Loucy (cell line): Measurements from ENCODE around the gene ESR1.

Experiments
- H2AFZ ChIP-seq: fragments of 200-600 bp; sonication (generic); 2 replicates; pipeline ENCODE4 v1.6.0; 2016; ENCODE audit warnings: antibody characterized with exemption, mild to moderate bottlenecking, low read length, moderate library complexity
- H3F3A ChIP-seq: fragments of 200-600 bp; 2 replicates; pipeline ENCODE4 v1.6.0; 2016; ENCODE audit warnings: antibody characterized with exemption, low read depth, mild to moderate bottlenecking
- H3K27me3 ChIP-seq: fragments of 200-600 bp; sonication (generic); 2 replicates; pipeline ENCODE4 v1.6.1; 2014; ENCODE audit warnings: low read length, mild to moderate bottlenecking; ENCODE audit not compliant: insufficient read depth, poor library complexity, severe bottlenecking
- H3K36me3 ChIP-seq: fragments of 200-600 bp; sonication (generic); 2 replicates; pipeline ENCODE4 v1.6.1; 2016; ENCODE audit warnings: low read length; ENCODE audit not compliant: insufficient read depth
- H3K4me1 ChIP-seq: fragments of 200-600 bp; sonication (generic); 2 replicates; pipeline ENCODE4 v1.5.1; 2014; ENCODE audit warnings: low read length, mild to moderate bottlenecking; ENCODE audit not compliant: insufficient read depth, poor library complexity, severe bottlenecking
- H3K4me2 ChIP-seq: fragments of 200-600 bp; sonication (generic); 2 replicates; pipeline ENCODE4 v1.6.0; 2014; ENCODE audit warnings: antibody characterized with exemption, low read length, low read depth, mild to moderate bottlenecking; ENCODE audit not compliant: poor library complexity, severe bottlenecking
- H3K4me3 ChIP-seq: fragments of 200-600 bp; sonication (generic); 2 replicates; pipeline ENCODE4 v1.5.1; 2014; ENCODE audit warnings: low read length, mild to moderate bottlenecking, mixed read lengths; ENCODE audit not compliant: poor library complexity, severe bottlenecking
- H3K79me2 ChIP-seq: fragments of 200-600 bp; sonication (generic); 2 replicates; pipeline ENCODE4 v1.6.1; 2014; ENCODE audit warnings: low read length; ENCODE audit not compliant: insufficient read depth
- H3K9ac ChIP-seq: fragments of 200-600 bp; sonication (generic); 2 replicates; pipeline ENCODE4 v1.6.0; 2014; ENCODE audit warnings: mild to moderate bottlenecking, low read depth, low read length, moderate library complexity; ENCODE audit not compliant: poor library complexity, severe bottlenecking
- H3K9me2 ChIP-seq: fragments of 200-600 bp; sonication (generic); replicated peaks from 2 replicates; pipeline ENCODE4 v1.6.1; 2016; ENCODE audit warnings: low read depth, low read length, mixed read lengths
- H3K9me3 ChIP-seq: fragments of 200-600 bp; sonication (generic); 2 replicates; pipeline ENCODE4 v1.6.1; 2014; ENCODE audit warnings: mild to moderate bottlenecking, antibody characterized with exemption, low read length, low read depth; ENCODE audit not compliant: insufficient read depth
- H4K20me1 ChIP-seq: fragments of 200-600 bp; sonication (generic); 2 replicates; pipeline ENCODE4 v1.6.0; 2014; ENCODE audit warnings: antibody characterized with exemption, low read length, mild to moderate bottlenecking; ENCODE audit not compliant: insufficient read depth, poor library complexity, severe bottlenecking
- CTCF ChIP-seq: fragments of 200-600 bp; sonication (generic); conservative IDR thresholded peaks from 2 replicates; pipeline ENCODE4 v1.5.1; 2014; ENCODE audit warnings: mild to moderate bottlenecking, antibody characterized with exemption, low read length
- EZH2phosphoT487 ChIP-seq: fragments of 200-600 bp; IDR thresholded peaks from 2 replicates; pipeline ENCODE4 v1.6.1; 2018; ENCODE audit warnings: antibody characterized with exemption, mild to moderate bottlenecking, moderate library complexity, borderline replicate concordance

The ESR1 gene

DNA sequence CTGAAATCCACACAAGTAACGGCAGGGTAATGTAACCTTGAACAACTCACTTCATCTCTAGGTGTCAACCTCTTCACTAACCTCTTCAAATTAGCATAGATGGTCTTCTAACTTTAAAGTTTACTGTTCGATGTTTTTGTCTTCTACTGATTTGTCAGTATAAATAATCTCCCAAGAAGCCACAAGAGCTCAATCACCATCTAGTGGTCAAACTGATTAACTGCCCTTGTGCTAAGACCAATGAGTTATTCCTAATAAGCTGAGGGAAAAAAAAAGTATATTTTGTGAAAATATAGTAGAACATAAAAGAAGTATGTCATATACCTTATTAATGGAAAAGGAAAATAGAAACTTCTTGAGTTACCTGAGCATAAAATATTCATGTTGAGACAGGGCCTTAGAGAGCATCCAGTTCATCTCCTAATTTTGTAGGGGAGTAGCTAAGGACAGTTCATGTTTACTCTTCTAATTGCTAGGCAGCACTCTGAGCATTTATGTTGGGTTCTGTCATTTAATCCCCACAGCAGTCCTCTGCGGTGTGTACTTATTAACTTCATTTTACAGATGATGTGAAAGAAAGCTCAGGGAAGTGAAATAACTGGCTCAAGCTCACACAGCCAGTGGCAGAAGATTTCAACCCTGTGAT, 317.1 kb downstream of the ESR1 start:
- Histone ChIP-seq H3K79me2 (no peaks in the 10 kb centered on the region), H3K36me3 (peaks cover 9% of the 10 kb centered on the region; the same call in 1 of the 2 replicates), H3K4me2 (no peak overlapping the region), H3K4me1 (no peaks in the 10 kb centered on the region), H3K9ac (no peak overlapping the region), H2AFZ (no peak overlapping the region), H3K4me3 (no peak overlapping the region), H3K9me3 (no peaks in the 10 kb centered on the region), H3F3A (no peaks in the 10 kb centered on the region), H4K20me1 (no peaks in the 10 kb centered on the region), H3K27me3 (no peaks in the 10 kb centered on the region), H3K9me2 (no peaks in the 10 kb centered on the region)
- no peak for TF ChIP-seq EZH2phosphoT487
- TF ChIP-seq CTCF = peak; percentile 86

DNA sequence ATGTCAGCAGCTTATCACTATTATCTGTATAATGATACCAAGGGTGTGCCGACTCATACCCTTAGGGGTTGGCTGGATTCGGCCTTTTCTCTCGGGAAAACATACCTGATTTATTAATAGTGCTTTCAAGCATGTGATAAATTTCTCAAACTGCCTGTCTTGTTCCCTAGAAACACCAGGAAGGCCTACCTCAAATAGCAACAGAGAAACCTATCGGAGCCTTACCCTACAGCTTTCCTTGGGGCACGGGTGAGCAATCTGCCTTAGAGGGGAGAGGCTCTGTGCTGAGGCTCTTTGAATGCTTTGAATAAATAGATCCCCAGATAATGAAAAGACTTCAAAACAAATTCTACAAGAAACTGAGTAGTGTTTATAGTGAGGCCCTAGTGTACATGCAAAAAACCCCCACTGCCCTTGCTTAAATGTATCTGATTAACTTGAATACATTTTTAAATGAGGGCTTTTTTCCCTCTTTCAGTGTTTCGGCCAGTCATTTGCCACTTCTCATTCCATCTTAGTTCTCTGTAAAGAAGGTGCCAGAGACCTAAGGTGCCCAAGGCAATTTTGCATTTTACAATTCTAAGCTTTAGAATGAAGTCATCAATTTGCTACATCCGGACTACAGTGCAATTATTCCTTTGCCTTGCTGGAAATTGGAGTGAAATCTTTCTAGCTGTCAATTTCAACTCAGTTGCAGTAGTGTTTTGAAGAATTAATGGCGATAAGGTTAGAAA, 320.1 kb downstream of the ESR1 start:
- H3K79me2 ChIP-seq = no peaks in the 10 kb centered on the region
- H3K27me3 ChIP-seq = no peaks in the 10 kb centered on the region
- no peaks in the 10 kb centered on the region for H4K20me1 ChIP-seq
- no peaks in the 10 kb centered on the region for H3F3A ChIP-seq
- no peak overlapping the region for H3K4me3 ChIP-seq
- H3K9me2 ChIP-seq = no peaks in the 10 kb centered on the region
- no peak for TF ChIP-seq CTCF
- TF ChIP-seq EZH2phosphoT487 = no peak
- no peaks in the 10 kb centered on the region for H3K9me3 ChIP-seq
- no peak overlapping the region for H3K4me2 ChIP-seq
- H3K36me3 ChIP-seq = peaks cover 16% of the 10 kb centered on the region; the same call in 1 of the 2 replicates
- no peak overlapping the region for H3K9ac ChIP-seq
- H2AFZ ChIP-seq = no peak overlapping the region
- no peaks in the 10 kb centered on the region for H3K4me1 ChIP-seq

- Histone ChIP-seq H3K9me2 (no peaks in the 10 kb centered on the region), H4K20me1 (no peaks in the 10 kb centered on the region), H3K27me3 (no peaks in the 10 kb centered on the region), H3K4me3 (no peak overlapping the region), H3K79me2 (no peaks in the 10 kb centered on the region), H3F3A (no peaks in the 10 kb centered on the region), H3K4me2 (no peak overlapping the region), H3K9me3 (no peaks in the 10 kb centered on the region), H3K36me3 (peaks cover 23% of the 10 kb centered on the region; the same call in 1 of the 2 replicates), H3K9ac (no peak overlapping the region), H3K4me1 (no peaks in the 10 kb centered on the region), H2AFZ (no peak overlapping the region)
- no peak for TF ChIP-seq CTCF
- TF ChIP-seq EZH2phosphoT487 = no peak
These were observed 322.2 kb downstream of the ESR1 start for GRCh38 chr6:152129691-152130151.
